OCI-LY1 (cell line): ENCODE results near the gene VPS52.

Source experiments
- H2AFZ ChIP-seq: fragments of 200-600 bp; sonication (generic), shearing (Covaris generic); 2 replicates; pipeline ENCODE4 v1.6.0; 2014; ENCODE audit warnings: antibody characterized with exemption, mild to moderate bottlenecking, low read length
- H3F3A ChIP-seq: fragments of 200-600 bp; sonication (generic), shearing (Covaris generic); 2 replicates; pipeline ENCODE4 v1.6.0; 2014; ENCODE audit warnings: mild to moderate bottlenecking, antibody characterized with exemption, low read length, moderate library complexity; ENCODE audit not compliant: insufficient read depth
- H3K27ac ChIP-seq: fragments of 200-600 bp; sonication (generic); 2 replicates; pipeline ENCODE4 v1.5.1; 2014; ENCODE audit warnings: low read length, mixed run types, mild to moderate bottlenecking, low read depth; ENCODE audit not compliant: poor library complexity, severe bottlenecking
- H3K27me3 ChIP-seq: fragments of 200-600 bp; sonication (generic); 2 replicates; pipeline ENCODE4 v1.6.0; 2014; ENCODE audit warnings: antibody characterized with exemption, mild to moderate bottlenecking, low read length, moderate library complexity; ENCODE audit not compliant: insufficient read depth
- H3K36me3 ChIP-seq: fragments of 200-600 bp; sonication (generic); 2 replicates; pipeline ENCODE4 v1.6.1; 2014; ENCODE audit warnings: mild to moderate bottlenecking, antibody characterized with exemption, low read length, moderate library complexity, mixed read lengths; ENCODE audit not compliant: insufficient read depth
- H3K4me1 ChIP-seq: fragments of 200-600 bp; sonication (generic); 2 replicates; pipeline ENCODE4 v1.5.1; 2014; ENCODE audit warnings: mild to moderate bottlenecking, low read length, moderate library complexity; ENCODE audit not compliant: insufficient read depth, severe bottlenecking
- H3K4me2 ChIP-seq: fragments of 200-600 bp; sonication (generic), shearing (Covaris generic); 2 replicates; pipeline ENCODE4 v1.6.1; 2014; ENCODE audit warnings: low read length
- H3K4me3 ChIP-seq: fragments of 200-600 bp; sonication (generic); 2 replicates; pipeline ENCODE4 v1.5.1; 2014; ENCODE audit warnings: low read length, low read depth, mild to moderate bottlenecking, mixed read lengths; ENCODE audit not compliant: poor library complexity, severe bottlenecking
- H3K79me2 ChIP-seq: fragments of 200-600 bp; shearing (Covaris generic); 2 replicates; pipeline ENCODE4 v1.6.1; 2016; ENCODE audit warnings: mixed run types, low read length, mixed read lengths; ENCODE audit not compliant: insufficient read depth
- H3K9ac ChIP-seq: fragments of 200-600 bp; sonication (generic), shearing (Covaris generic); 2 replicates; pipeline ENCODE4 v1.6.1; 2014; ENCODE audit warnings: mild to moderate bottlenecking, low read length, mixed read lengths
- H3K9me2 ChIP-seq: fragments of 200-600 bp; sonication (generic), shearing (Covaris generic); 2 replicates; pipeline ENCODE4 v1.6.1; 2014; ENCODE audit warnings: low read depth, mild to moderate bottlenecking, low read length, mixed read lengths
- H3K9me3 ChIP-seq: fragments of 200-600 bp; shearing (Covaris generic); 2 replicates; pipeline ENCODE4 v1.6.1; 2014; ENCODE audit warnings: low read length, mixed read lengths
- H4K20me1 ChIP-seq: fragments of 200-600 bp; sonication (generic), shearing (Covaris generic); 2 replicates; pipeline ENCODE4 v1.6.0; 2016; ENCODE audit warnings: mild to moderate bottlenecking, low read length; ENCODE audit not compliant: insufficient read depth
- CTCF ChIP-seq: fragments of 200-600 bp; sonication (generic), shearing (Covaris generic); IDR thresholded peaks from 2 replicates; pipeline ENCODE4 v1.5.1; 2017; ENCODE audit warnings: mild to moderate bottlenecking, antibody characterized with exemption, low read length, moderate library complexity, mixed read lengths
- EZH2 ChIP-seq: fragments of 200-600 bp; sonication (generic), shearing (Covaris generic); IDR thresholded peaks from 2 replicates; pipeline ENCODE4 v1.8.0; 2017; ENCODE audit warnings: borderline replicate concordance, mixed run types, mild to moderate bottlenecking, antibody characterized with exemption, low read length, moderate library complexity, mixed read lengths

VPS52 gene

GRCh38 chr6:33250731-33251130 is 20.9 kb downstream of the VPS52 start:
- peaks cover 12% of the 10 kb centered on the region; the same call in 1 of the 2 replicates for H3K36me3 ChIP-seq
- no peak overlapping the region; the same call in 1 of the 2 replicates for H3K9ac ChIP-seq
- H4K20me1 ChIP-seq, result no peaks in the 10 kb centered on the region
- no peak overlapping the region for H3K4me3 ChIP-seq
- H2AFZ ChIP-seq, result no peak overlapping the region
- H3K9me3 ChIP-seq, result no peaks in the 10 kb centered on the region
- no peak overlapping the region for H3K27ac ChIP-seq
- H3K4me1 ChIP-seq, result peaks cover 24% of the 10 kb centered on the region
- H3F3A ChIP-seq, result no peaks in the 10 kb centered on the region
- no peaks in the 10 kb centered on the region for H3K9me2 ChIP-seq
- no peaks in the 10 kb centered on the region for H3K79me2 ChIP-seq
- TF ChIP-seq CTCF (no peak), EZH2 (no peak)
- H3K27me3 ChIP-seq, result no peaks in the 10 kb centered on the region
- H3K4me2 ChIP-seq, result no peak overlapping the region

DNA sequence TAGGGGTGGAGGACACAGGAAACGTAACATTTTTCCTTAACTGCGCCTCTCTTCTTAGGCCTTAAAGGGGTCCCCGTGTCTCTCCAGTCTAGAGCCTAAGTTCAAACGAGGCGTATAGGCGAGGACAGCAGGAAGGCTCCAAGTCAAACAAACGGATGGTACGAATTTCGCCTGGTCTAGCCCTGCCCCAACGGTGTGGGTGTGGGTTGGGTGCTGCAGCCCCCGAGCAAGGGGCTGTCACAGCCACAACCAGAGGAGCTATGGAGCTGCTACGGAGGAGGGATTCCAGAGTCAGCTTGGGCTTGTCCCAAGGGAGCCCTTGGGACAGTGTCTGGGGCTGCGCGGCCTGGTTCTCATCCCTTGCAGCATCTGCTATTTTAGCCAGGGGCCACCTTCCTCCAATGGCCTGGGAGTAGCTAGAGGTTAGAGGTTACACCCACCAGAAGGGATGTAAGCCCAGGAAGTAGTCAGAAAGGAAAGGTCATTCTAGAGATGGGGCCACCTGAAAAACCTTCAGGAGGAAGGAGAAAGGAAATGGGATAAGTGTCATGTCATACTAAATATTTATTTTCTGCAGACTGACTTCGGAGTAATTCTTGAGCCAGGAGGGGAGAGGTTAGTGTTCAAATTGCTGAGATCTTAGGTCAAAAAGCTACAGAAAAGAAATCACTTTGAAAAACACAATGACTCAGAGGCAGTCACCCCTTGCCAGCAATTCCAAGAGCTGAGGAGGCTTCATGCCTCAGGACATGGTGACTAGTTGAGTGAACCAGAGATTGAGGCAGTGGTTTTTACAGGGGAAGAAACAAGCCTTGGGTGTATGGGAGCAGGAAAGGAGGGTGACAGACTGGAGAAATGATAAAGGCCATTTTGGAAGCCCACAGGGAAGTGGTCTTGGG is 21.7 kb downstream of the VPS52 start:
- no peaks in the 10 kb centered on the region for H3K79me2 ChIP-seq
- H3K4me3 ChIP-seq, result peak overlapping the region; percentile 76
- H3K9me3 ChIP-seq, result no peaks in the 10 kb centered on the region
- no peaks in the 10 kb centered on the region for H3F3A ChIP-seq
- H3K9ac ChIP-seq, result peak overlapping the region; percentile 90
- no peak for TF ChIP-seq EZH2
- no peak; the same call in 1 of the 2 replicates for TF ChIP-seq CTCF
- H3K36me3 ChIP-seq, result peaks cover 12% of the 10 kb centered on the region; the same call in 1 of the 2 replicates
- H3K27ac ChIP-seq, result peak overlapping the region; percentile 63
- H3K4me2 ChIP-seq, result peak overlapping the region; percentile 93
- no peak overlapping the region for H2AFZ ChIP-seq
- H4K20me1 ChIP-seq, result no peaks in the 10 kb centered on the region
- no peaks in the 10 kb centered on the region for H3K9me2 ChIP-seq
- no peaks in the 10 kb centered on the region for H3K27me3 ChIP-seq
- H3K4me1 ChIP-seq, result peaks cover 24% of the 10 kb centered on the region

- peak overlapping the region; percentile 90 for H3K9ac ChIP-seq
- H2AFZ ChIP-seq, result no peak overlapping the region
- no peaks in the 10 kb centered on the region for H3K79me2 ChIP-seq
- no peaks in the 10 kb centered on the region for H4K20me1 ChIP-seq
- H3K36me3 ChIP-seq, result peaks cover 12% of the 10 kb centered on the region; the same call in 1 of the 2 replicates
- H3F3A ChIP-seq, result no peaks in the 10 kb centered on the region
- peak overlapping the region; percentile 93 for H3K4me2 ChIP-seq
- no peaks in the 10 kb centered on the region for H3K27me3 ChIP-seq
- H3K4me1 ChIP-seq, result peaks cover 24% of the 10 kb centered on the region
- no peaks in the 10 kb centered on the region for H3K9me2 ChIP-seq
- no peaks in the 10 kb centered on the region for H3K9me3 ChIP-seq
- H3K27ac ChIP-seq, result peak overlapping the region; percentile 66
- TF ChIP-seq CTCF, result 0 out of 2 replicates have a peak, but pooled peaks have one; percentile 20
- no peak for TF ChIP-seq EZH2
- peak overlapping the region; percentile 76 for H3K4me3 ChIP-seq
Observed at GRCh38 chr6:33248932-33249731, 22.5 kb downstream of the VPS52 start.
